ENCODE measurements around the gene TBCA. TPM values are rescaled to one million over a fixed set of nuclear protein-coding genes. Genes with fewer than 3 reads are reported as not detected.

The TBCA gene
- total RNA-seq, 2 experiments from 2014 or later = 174 to 268 TPM

GRCh38 chr5:77777911-77778310 lies 1.8 kb upstream of the TBCA start:
- Histone ChIP-seq H3K79me2 (ENCODE audit: insufficient read depth, low read depth, low read length) (peaks cover 28% of the 10 kb centered on the region), H4K20me1 (ENCODE audit: insufficient read depth, low read length) (peaks cover 22% of the 10 kb centered on the region), H3K4me1 (ENCODE audit: insufficient read depth, low read length, poor library complexity, severe bottlenecking) (peaks cover 26% of the 10 kb centered on the region), H3K36me3 (ENCODE audit: insufficient read depth, low read length) (peaks cover 13% of the 10 kb centered on the region), H3K27ac (ENCODE audit: low read depth, low read length, poor library complexity, severe bottlenecking) (no peak overlapping the region), H3K9me3 (ENCODE audit: low read length) (no peaks in the 10 kb centered on the region), H3K4me2 (ENCODE audit: low read length) (no peak overlapping the region), H2AFZ (ENCODE audit: low read length) (no peak overlapping the region), H3K9me2 (ENCODE audit: insufficient read depth, low read length) (no peaks in the 10 kb centered on the region), H3K4me3 (ENCODE audit: low read depth, low read length, poor library complexity, severe bottlenecking) (no peak overlapping the region)
- DNase-seq (ENCODE audit: low spot score) = no peak
- BruUV-seq (replicated peaks) = no TSS peak
- ChIA-PET CTCF (ENCODE audit: unreplicated experiment) (no interaction called here), POLR2A (no interaction called here)
- intact Hi-C loops (cut with micrococcal nuclease; ENCODE audit: unreplicated experiment) = loop anchor here (5.0 to 10.0 kb wide), 3 partner anchors 337 to 1737 kb away; partner anchors contain the start of genes HOMER1 and SCAMP1
- TF ChIP-seq CTCF (conservative IDR thresholded peaks at IDR 0.05; ENCODE audit: low read length) (no peak), EZH2phosphoT487 (IDR thresholded peaks at IDR 0.05; ENCODE audit: borderline replicate concordance, low read depth, low read length) (no peak)

GRCh38 chr5:77777281-77777892 lies 1.2 kb upstream of the TBCA start:
- peaks cover 33% of the 10 kb centered on the region for H3K79me2 ChIP-seq (ENCODE audit: insufficient read depth, low read depth, low read length)
- POLR2A ChIA-PET = interaction anchor here (0.5 to 1.1 kb wide), 4 partner anchors 10 to 1983 kb away, joined by 3 to 5 read pairs (median 4); no protein-coding TSS in a partner anchor
- no TSS peak for BruUV-seq (replicated peaks)
- no peak overlapping the region for H3K4me3 ChIP-seq (ENCODE audit: low read depth, low read length, poor library complexity, severe bottlenecking)
- H3K36me3 ChIP-seq (ENCODE audit: insufficient read depth, low read length) = peaks cover 18% of the 10 kb centered on the region
- no peaks in the 10 kb centered on the region for H3K9me3 ChIP-seq (ENCODE audit: low read length)
- intact Hi-C loops (cut with micrococcal nuclease; ENCODE audit: unreplicated experiment) = loop anchor here (5.0 to 10.0 kb wide), 3 partner anchors 337 to 1737 kb away; partner anchors contain the start of genes HOMER1 and SCAMP1
- CTCF ChIA-PET (ENCODE audit: unreplicated experiment) = no interaction called here
- H3K4me1 ChIP-seq (ENCODE audit: insufficient read depth, low read length, poor library complexity, severe bottlenecking) = peaks cover 30% of the 10 kb centered on the region
- no peak overlapping the region for H3K4me2 ChIP-seq (ENCODE audit: low read length)
- H3K27ac ChIP-seq (ENCODE audit: low read depth, low read length, poor library complexity, severe bottlenecking) = no peak overlapping the region
- TF ChIP-seq CTCF (conservative IDR thresholded peaks at IDR 0.05; ENCODE audit: low read length) (no peak), EZH2phosphoT487 (IDR thresholded peaks at IDR 0.05; ENCODE audit: borderline replicate concordance, low read depth, low read length) (no peak)
- no peak for DNase-seq (ENCODE audit: low spot score)
- peaks cover 25% of the 10 kb centered on the region for H4K20me1 ChIP-seq (ENCODE audit: insufficient read depth, low read length)
- no peak overlapping the region for H2AFZ ChIP-seq (ENCODE audit: low read length)
- H3K9me2 ChIP-seq (ENCODE audit: insufficient read depth, low read length) = no peaks in the 10 kb centered on the region
